Liver (tissue), 9 donors: ENCODE data around the gene ELP5. TPM values are rescaled to one million over a fixed set of nuclear protein-coding genes. Genes with fewer than 3 reads are reported as not detected.

Experiments used
- DNase-seq: peaks from one replicate; pipeline ENCODE4 v3.0.0-alpha.2; 2017; ENCODE audit warnings: low spot score
- H3K27ac ChIP-seq, 2 donors: one replicate each; pipeline ENCODE4 v1.7.0; 2013; ENCODE audit warnings: inconsistent platforms in 2 of 2, low read length in 2 of 2, control low read depth in 1 of 2, low read depth in 1 of 2, mild to moderate bottlenecking in 1 of 2
- H3K27me3 ChIP-seq, 4 donors: one replicate each; pipeline versions ENCODE4 v1.6.1 to v1.7.0; 2013; ENCODE audit warnings: low read length in 3 of 4, inconsistent platforms in 1 of 4, mild to moderate bottlenecking in 1 of 4, moderate library complexity in 1 of 4; ENCODE audit not compliant: control insufficient read depth in 4 of 4, insufficient read depth in 4 of 4
- H3K36me3 ChIP-seq, 4 donors: one replicate each; pipeline versions ENCODE4 v1.6.1 to v1.7.0; 2013; ENCODE audit warnings: low read length in 3 of 4, mild to moderate bottlenecking in 3 of 4, low read depth in 1 of 4, moderate library complexity in 1 of 4; ENCODE audit not compliant: control insufficient read depth in 4 of 4, insufficient read depth in 3 of 4
- H3K4me1 ChIP-seq, 4 donors: one replicate each; pipeline versions ENCODE4 v1.6.1 to v1.7.0; 2013; ENCODE audit warnings: low read length in 3 of 4, mild to moderate bottlenecking in 3 of 4, moderate library complexity in 1 of 4; ENCODE audit not compliant: control insufficient read depth in 4 of 4, insufficient read depth in 4 of 4
- H3K4me3 ChIP-seq, 3 donors: one replicate each; pipeline versions ENCODE4 v1.6.1 to v1.7.0; 2013; ENCODE audit warnings: low read length in 3 of 3, control low read depth in 1 of 3, low read depth in 1 of 3, mild to moderate bottlenecking in 1 of 3
- H3K9ac ChIP-seq, 2 donors: one replicate each; pipeline ENCODE4 v1.7.0; 2013; ENCODE audit warnings: low read length in 2 of 2, mild to moderate bottlenecking in 2 of 2, moderate library complexity in 2 of 2, control low read depth in 1 of 2, low read depth in 1 of 2
- H3K9me3 ChIP-seq, 4 donors: one replicate each; pipeline versions ENCODE4 v1.6.1 to v1.7.0; 2013; ENCODE audit warnings: low read length in 3 of 4; ENCODE audit not compliant: control insufficient read depth in 4 of 4
- ATF3 ChIP-seq: IDR thresholded peaks from 2 replicates; pipeline ENCODE4 v1.6.1; 2016; ENCODE audit warnings: antibody characterized with exemption
- EGR1 ChIP-seq, 2 donors: IDR thresholded peaks; 2 replicates each; pipeline ENCODE4 v1.6.1; 2016 to 2018; ENCODE audit warnings: antibody characterized with exemption in 2 of 2, low read depth in 2 of 2
- FOXA1 ChIP-seq: IDR thresholded peaks from 2 replicates; pipeline ENCODE4 v1.6.1; 2016; ENCODE audit warnings: antibody characterized with exemption
- GABPA ChIP-seq, 2 donors: IDR thresholded peaks in 1 of 2; conservative IDR thresholded peaks in 1 of 2; 2 replicates each; pipeline ENCODE4 v1.6.1; 2016; ENCODE audit warnings: antibody characterized with exemption in 2 of 2, mild to moderate bottlenecking in 1 of 2, moderate library complexity in 1 of 2
- HNF4A ChIP-seq, 2 donors: conservative IDR thresholded peaks; 2 replicates each; pipeline ENCODE4 v1.6.1; 2016; ENCODE audit warnings: antibody characterized with exemption in 2 of 2, mild to moderate bottlenecking in 2 of 2
- HNF4G ChIP-seq: IDR thresholded peaks from 2 replicates; pipeline ENCODE4 v1.6.1; 2016; ENCODE audit warnings: antibody characterized with exemption
- JUND ChIP-seq, 2 donors: IDR thresholded peaks; 2 replicates each; pipeline ENCODE4 v1.6.1; 2016; ENCODE audit warnings: antibody characterized with exemption in 2 of 2
- MAX ChIP-seq: IDR thresholded peaks from 2 replicates; pipeline ENCODE4 v1.6.1; 2016; ENCODE audit warnings: antibody characterized with exemption
- NR2F2 ChIP-seq: IDR thresholded peaks from 2 replicates; pipeline ENCODE4 v1.6.1; 2016; ENCODE audit warnings: antibody characterized with exemption
- RAD21 ChIP-seq, 2 donors: IDR thresholded peaks; 2 replicates each; pipeline ENCODE4 v1.6.1; 2016; ENCODE audit warnings: antibody characterized with exemption in 2 of 2, mild to moderate bottlenecking in 2 of 2
- REST ChIP-seq: IDR thresholded peaks from 2 replicates; pipeline ENCODE4 v1.6.1; 2016; ENCODE audit warnings: antibody characterized with exemption, mild to moderate bottlenecking
- RXRA ChIP-seq, 2 donors: IDR thresholded peaks; 2 replicates each; pipeline ENCODE4 v1.6.1; 2017 to 2018; ENCODE audit warnings: antibody characterized with exemption in 2 of 2, mild to moderate bottlenecking in 1 of 2
- SP1 ChIP-seq: IDR thresholded peaks from 2 replicates; pipeline ENCODE4 v1.6.1; 2018; ENCODE audit warnings: antibody characterized with exemption, mild to moderate bottlenecking
- TAF1 ChIP-seq: conservative IDR thresholded peaks from 2 replicates; pipeline ENCODE4 v1.6.1; 2016; ENCODE audit warnings: antibody characterized with exemption, mild to moderate bottlenecking
- WGBS: extraction: QIAGEN DNeasy Blood & Tissue Kit; methylation state at CpG from one replicate; pipeline ENCODE4 v1.1.7; 2013; 5-methylcytosine and 5-hydroxymethylcytosine counted together
- polyA plus RNA-seq, 2 donors: library from polyadenylated mRNA; stranded (reverse) in 1 of 2; unstranded in 1 of 2; fragments of 200-250 nt in 1 of 2; fragments of >200 nt in 1 of 2; fragmentation: Nextera tagmentation in 1 of 2; extraction: Ambion mirVana in 1 of 2; gene quantifications; one replicate each; pipeline versions ENCODE4 v1.2.1 to v1.2.3, GENCODE V29; 2013 to 2015
- total RNA-seq, 2 donors: library from RNA; depleted of rRNA; stranded (reverse); fragments of >200 nt; gene quantifications; one replicate each; pipeline ENCODE4 v1.2.3, GENCODE V29; 2014
- donor health status: healthy.
- donor health status: healthy.
- donor health status: healthy.
- donor health status: healthy.
- donor health status: healthy.

ELP5 gene
- total and polyA plus RNA-seq, 4 donors: 19.3 to 38.4 (median 26.6) TPM

- peak; percentile 72 for DNase-seq
- Histone ChIP-seq H3K4me1 (peaks cover 11 to 28% (median 17%) of the 10 kb centered on the region in 4 donors), H3K9ac (no peak within 1 kb of the TSS), H3K27ac (no peak within 1 kb of the TSS), H3K27me3 (no peaks in the 10 kb centered on the region), H3K36me3 (no peaks in the 10 kb centered on the region), H3K4me3 (peak within 1 kb of the TSS in 2 of 3 donors; percentile 22 to 25), H3K9me3 (no peaks in the 10 kb centered on the region)
- 3% methylated on average over 57 of the region's 57 CpGs for WGBS
- TF ChIP-seq GABPA (IDR thresholded peaks at IDR 0.05 in 1 of 2, conservative IDR thresholded peaks at IDR 0.05 in 1 of 2): no peak
- no peak for TF ChIP-seq NR2F2
- TF ChIP-seq EGR1 (IDR thresholded peaks at IDR 0.05; ENCODE audit: low read depth in 2 of 2): no peak
- no peak for TF ChIP-seq REST
- peak in 1 of 2 donors; percentile 7 for TF ChIP-seq HNF4A (conservative IDR thresholded peaks at IDR 0.05)
- TF ChIP-seq FOXA1: no peak
- peak; percentile 12 for TF ChIP-seq SP1
Measured at GRCh38 chr17:7294614-7295153, 42.7 kb downstream of the ELP5 start, which contains the start of gene YBX2. TSS of gene YBX2 (minus strand) at chr17:7294639. CDS start at chr17:7294500, 139 bp downstream.

- Histone ChIP-seq H3K27me3 (no peaks in the 10 kb centered on the region), H3K4me3 (peak overlapping the region in 1 of 3 donors; percentile 25), H3K4me1 (peaks cover 11 to 28% (median 17%) of the 10 kb centered on the region in 4 donors), H3K36me3 (no peaks in the 10 kb centered on the region), H3K9ac (no peak overlapping the region), H3K27ac (no peak overlapping the region), H3K9me3 (no peaks in the 10 kb centered on the region)
- no peak for TF ChIP-seq GABPA (IDR thresholded peaks at IDR 0.05 in 1 of 2, conservative IDR thresholded peaks at IDR 0.05 in 1 of 2)
- TF ChIP-seq RXRA (IDR thresholded peaks at IDR 0.05): no peak
- TF ChIP-seq RAD21 (IDR thresholded peaks at IDR 0.05): no peak
- TF ChIP-seq ATF3: no peak
- TF ChIP-seq HNF4G: no peak
- TF ChIP-seq REST: no peak
- TF ChIP-seq JUND (IDR thresholded peaks at IDR 0.05): no peak
- TF ChIP-seq NR2F2: no peak
- no peak for TF ChIP-seq EGR1 (IDR thresholded peaks at IDR 0.05; ENCODE audit: low read depth in 2 of 2)
- TF ChIP-seq MAX: no peak
- no peak for TF ChIP-seq TAF1
- peak; percentile 34 for DNase-seq
- WGBS: 64% methylated on average over 42 of the region's 42 CpGs
Measured at GRCh38 chr17:7295230-7296180, 43.5 kb downstream of the ELP5 start.
